OCI-LY3 (cell line): ENCODE measurements around the gene FAM25A.

Experiments
- EZH2phosphoT487 ChIP-seq: fragments of 200-600 bp; shearing (Covaris generic); IDR thresholded peaks from 2 replicates; pipeline ENCODE4 v1.6.1; 2018; ENCODE audit warnings: antibody characterized with exemption, mixed run types, low read depth
- TF ChIP-seq, protein P1 (sequence below): fragments of 200-600, 300-600 bp; sonication (generic); IDR thresholded peaks from 2 replicates; pipeline ENCODE4 v1.5.1; 2014; ENCODE audit warnings: antibody characterized with exemption, low read length, low read depth

DNA sequence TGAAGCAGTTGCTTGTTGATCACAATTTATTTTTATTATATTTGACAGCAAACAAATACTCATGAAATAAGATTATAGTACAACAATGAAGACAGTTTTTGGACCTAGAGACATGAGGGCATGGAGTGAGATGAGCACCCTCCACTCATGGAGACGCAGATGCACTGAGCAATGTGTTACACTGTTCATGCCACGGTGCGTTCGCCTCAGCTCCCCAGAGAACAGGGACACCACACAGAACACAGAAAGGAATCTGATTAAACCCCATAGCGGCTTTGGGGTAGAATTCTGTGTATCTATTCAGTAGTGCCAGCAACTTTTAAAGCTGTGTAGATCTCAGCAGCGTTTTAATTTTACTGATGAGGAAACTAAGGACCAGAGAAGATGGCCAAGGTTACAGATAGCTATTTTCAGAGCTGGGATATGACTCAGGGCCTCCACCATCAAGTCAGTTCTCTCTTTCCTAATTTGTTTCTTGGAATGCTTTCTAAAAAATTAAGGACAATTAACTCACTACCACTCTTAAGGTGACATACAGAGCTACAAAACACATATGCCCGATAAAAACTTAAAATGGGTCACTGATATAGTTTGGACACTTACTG, 33.6 kb downstream of the FAM25A start:
- TF ChIP-seq, protein P1, sequence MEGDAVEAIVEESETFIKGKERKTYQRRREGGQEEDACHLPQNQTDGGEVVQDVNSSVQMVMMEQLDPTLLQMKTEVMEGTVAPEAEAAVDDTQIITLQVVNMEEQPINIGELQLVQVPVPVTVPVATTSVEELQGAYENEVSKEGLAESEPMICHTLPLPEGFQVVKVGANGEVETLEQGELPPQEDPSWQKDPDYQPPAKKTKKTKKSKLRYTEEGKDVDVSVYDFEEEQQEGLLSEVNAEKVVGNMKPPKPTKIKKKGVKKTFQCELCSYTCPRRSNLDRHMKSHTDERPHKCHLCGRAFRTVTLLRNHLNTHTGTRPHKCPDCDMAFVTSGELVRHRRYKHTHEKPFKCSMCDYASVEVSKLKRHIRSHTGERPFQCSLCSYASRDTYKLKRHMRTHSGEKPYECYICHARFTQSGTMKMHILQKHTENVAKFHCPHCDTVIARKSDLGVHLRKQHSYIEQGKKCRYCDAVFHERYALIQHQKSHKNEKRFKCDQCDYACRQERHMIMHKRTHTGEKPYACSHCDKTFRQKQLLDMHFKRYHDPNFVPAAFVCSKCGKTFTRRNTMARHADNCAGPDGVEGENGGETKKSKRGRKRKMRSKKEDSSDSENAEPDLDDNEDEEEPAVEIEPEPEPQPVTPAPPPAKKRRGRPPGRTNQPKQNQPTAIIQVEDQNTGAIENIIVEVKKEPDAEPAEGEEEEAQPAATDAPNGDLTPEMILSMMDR: no peak
- no peak for TF ChIP-seq EZH2phosphoT487
